NCI-H2029 (cell line): ENCODE results near the gene WDR27.
"Not testable (repeated sequence)": the region's sequence is repeated elsewhere in the genome, so short reads cannot be mapped to it uniquely, and the experiment has no call there.

Experiments used
- DNase-seq: peaks from one replicate; lab custom pipeline; 2025; lab: John Stamatoyannopoulos, UW

Gene WDR27

GRCh38 chr6:169520104-169520503, 181.7 kb downstream of the WDR27 start:
- DNase-seq = no peak

GRCh38 chr6:169518451-169518850, 183.4 kb downstream of the WDR27 start:
- DNase-seq = no peak

GRCh38 chr6:169513478-169514193, 188.2 kb downstream of the WDR27 start:
- DNase-seq = no peak

GRCh38 chr6:169511785-169512184, 190.0 kb downstream of the WDR27 start:
- not testable (repeated sequence) for DNase-seq

GRCh38 chr6:169510871-169511270, 191.0 kb downstream of the WDR27 start:
- DNase-seq = no peak

- DNase-seq = no peak
Observed at GRCh38 chr6:169508452-169508851, 193.4 kb downstream of the WDR27 start.

- DNase-seq = no peak
Observed at GRCh38 chr6:169503422-169504152, 198.2 kb downstream of the WDR27 start.

- DNase-seq = no peak
Observed at GRCh38 chr6:169502445-169502844, 199.4 kb downstream of the WDR27 start.

GRCh38 chr6:169501777-169502313, 200.0 kb downstream of the WDR27 start:
- no peak for DNase-seq

GRCh38 chr6:169501128-169501527, 200.7 kb downstream of the WDR27 start:
- DNase-seq = no peak

- DNase-seq = no peak
Observed at GRCh38 chr6:169500688-169501087, 201.1 kb downstream of the WDR27 start.

GRCh38 chr6:169499848-169500247, 202.0 kb downstream of the WDR27 start:
- DNase-seq = no peak

- no peak for DNase-seq
Observed at GRCh38 chr6:169498916-169499513, 202.8 kb downstream of the WDR27 start.

GRCh38 chr6:169495601-169496000, 206.2 kb downstream of the WDR27 start:
- no peak for DNase-seq

- DNase-seq = no peak
Observed at GRCh38 chr6:169494038-169494437, 207.8 kb downstream of the WDR27 start.

GRCh38 chr6:169491482-169491881, 210.3 kb downstream of the WDR27 start:
- DNase-seq = no peak

GRCh38 chr6:169490830-169491229, 211.0 kb downstream of the WDR27 start:
- no peak for DNase-seq

- no peak for DNase-seq
Observed at GRCh38 chr6:169490246-169490641, 211.6 kb downstream of the WDR27 start.

GRCh38 chr6:169489563-169490245, 212.1 kb downstream of the WDR27 start:
- DNase-seq = no peak

GRCh38 chr6:169487579-169488436, 214.0 kb downstream of the WDR27 start:
- no peak for DNase-seq

- DNase-seq = no peak
Observed at GRCh38 chr6:169479783-169480495, 221.9 kb downstream of the WDR27 start.
